Measurements from ENCODE around the gene SPINT1. TPM values are rescaled to one million over a fixed set of nuclear protein-coding genes. Genes with fewer than 3 reads are reported as not detected.

Gene SPINT1
- total RNA-seq, 1 donor from 2014 or later, result 144 TPM

- DNase-seq (ENCODE audit: low read depth), result no peak
Measured at GRCh38 chr15:40829115-40829514, 14.7 kb upstream of the SPINT1 start.

GRCh38 chr15:40830884-40831283 is 13.0 kb upstream of the SPINT1 start:
- no peak for DNase-seq (ENCODE audit: low read depth)

- DNase-seq (ENCODE audit: low read depth), result no peak
Measured at GRCh38 chr15:40831861-40832260, 12.0 kb upstream of the SPINT1 start.

- no peak for DNase-seq (ENCODE audit: low read depth)
Measured at GRCh38 chr15:40832903-40833302, 10.9 kb upstream of the SPINT1 start.

GRCh38 chr15:40836020-40836419 is 7.8 kb upstream of the SPINT1 start:
- no peak for DNase-seq (ENCODE audit: low read depth)

- DNase-seq (ENCODE audit: low read depth), result no peak
Measured at GRCh38 chr15:40838756-40839155, 5.1 kb upstream of the SPINT1 start.

- DNase-seq (ENCODE audit: low read depth), result no peak
Measured at GRCh38 chr15:40841741-40842140, 2.1 kb upstream of the SPINT1 start.

- DNase-seq (ENCODE audit: low read depth), result no peak
Measured at GRCh38 chr15:40843261-40843884, 475 bp upstream of the SPINT1 start.

- DNase-seq (ENCODE audit: low read depth), result no peak
Measured at GRCh38 chr15:40844696-40845030, 815 bp downstream of the SPINT1 start.

- no peak for DNase-seq (ENCODE audit: low read depth)
Measured at GRCh38 chr15:40845036-40845435, 1.2 kb downstream of the SPINT1 start.

GRCh38 chr15:40845511-40846284 is 1.9 kb downstream of the SPINT1 start:
- peak; percentile 82 for DNase-seq (ENCODE audit: low read depth)

- peak; percentile 74 for DNase-seq (ENCODE audit: low read depth)
Measured at GRCh38 chr15:40846841-40847222, 3.0 kb downstream of the SPINT1 start.

GRCh38 chr15:40847223-40847961 is 3.5 kb downstream of the SPINT1 start:
- DNase-seq (ENCODE audit: low read depth), result peak; percentile 91

GRCh38 chr15:40850576-40851112 is 6.8 kb downstream of the SPINT1 start:
- DNase-seq (ENCODE audit: low read depth), result no peak

GRCh38 chr15:40852529-40852928 is 8.7 kb downstream of the SPINT1 start:
- DNase-seq (ENCODE audit: low read depth), result no peak

GRCh38 chr15:40853241-40853890 is 9.5 kb downstream of the SPINT1 start:
- DNase-seq (ENCODE audit: low read depth), result no peak

- DNase-seq (ENCODE audit: low read depth), result no peak
Measured at GRCh38 chr15:40854161-40854560, 10.3 kb downstream of the SPINT1 start.

- no peak for DNase-seq (ENCODE audit: low read depth)
Measured at GRCh38 chr15:40855706-40856234, 11.9 kb downstream of the SPINT1 start.

GRCh38 chr15:40856746-40857145 is 12.9 kb downstream of the SPINT1 start:
- no peak for DNase-seq (ENCODE audit: low read depth)

- peak; percentile 43 for DNase-seq (ENCODE audit: low read depth)
Measured at GRCh38 chr15:40857601-40858341, 13.9 kb downstream of the SPINT1 start.

- DNase-seq (ENCODE audit: low read depth), result no peak
Measured at GRCh38 chr15:40858706-40859105, 14.9 kb downstream of the SPINT1 start.
